ENCODE measurements around the gene PID1.

PID1 gene

GRCh38 chr2:229071292-229071976, 199.7 kb downstream of the PID1 start:
- no peak for DNase-seq
- H3K9me3 ChIP-seq (ENCODE audit: severe bottlenecking): no peaks in the 10 kb centered on the region

DNA sequence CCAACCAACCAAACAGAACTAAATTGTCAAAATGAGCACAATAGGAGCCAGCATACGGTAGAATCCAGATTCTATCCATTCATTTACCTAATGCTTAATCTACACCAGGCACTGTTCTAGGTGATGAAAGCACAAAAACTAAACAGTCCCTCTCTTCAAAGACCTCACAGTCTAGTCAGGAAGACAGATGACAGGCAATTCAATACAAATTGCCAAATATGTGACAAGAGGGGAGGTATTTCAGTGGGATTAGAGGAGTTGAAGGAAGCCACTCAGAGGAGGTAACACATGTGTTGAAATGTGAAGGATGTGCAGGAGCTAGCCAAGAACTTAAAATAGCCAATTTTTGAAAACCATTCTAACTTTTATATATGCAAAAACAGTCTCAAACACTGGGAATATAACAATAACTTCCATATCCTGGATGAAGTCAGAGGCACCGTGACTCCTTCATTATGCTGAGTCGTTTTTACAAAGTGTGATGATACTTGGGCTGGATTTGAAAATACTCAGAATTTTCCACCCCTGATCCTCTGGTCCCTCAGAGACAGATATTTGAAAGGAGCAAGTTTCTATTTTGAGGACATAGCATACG, 204.9 kb downstream of the PID1 start:
- TF ChIP-seq, protein P1, sequence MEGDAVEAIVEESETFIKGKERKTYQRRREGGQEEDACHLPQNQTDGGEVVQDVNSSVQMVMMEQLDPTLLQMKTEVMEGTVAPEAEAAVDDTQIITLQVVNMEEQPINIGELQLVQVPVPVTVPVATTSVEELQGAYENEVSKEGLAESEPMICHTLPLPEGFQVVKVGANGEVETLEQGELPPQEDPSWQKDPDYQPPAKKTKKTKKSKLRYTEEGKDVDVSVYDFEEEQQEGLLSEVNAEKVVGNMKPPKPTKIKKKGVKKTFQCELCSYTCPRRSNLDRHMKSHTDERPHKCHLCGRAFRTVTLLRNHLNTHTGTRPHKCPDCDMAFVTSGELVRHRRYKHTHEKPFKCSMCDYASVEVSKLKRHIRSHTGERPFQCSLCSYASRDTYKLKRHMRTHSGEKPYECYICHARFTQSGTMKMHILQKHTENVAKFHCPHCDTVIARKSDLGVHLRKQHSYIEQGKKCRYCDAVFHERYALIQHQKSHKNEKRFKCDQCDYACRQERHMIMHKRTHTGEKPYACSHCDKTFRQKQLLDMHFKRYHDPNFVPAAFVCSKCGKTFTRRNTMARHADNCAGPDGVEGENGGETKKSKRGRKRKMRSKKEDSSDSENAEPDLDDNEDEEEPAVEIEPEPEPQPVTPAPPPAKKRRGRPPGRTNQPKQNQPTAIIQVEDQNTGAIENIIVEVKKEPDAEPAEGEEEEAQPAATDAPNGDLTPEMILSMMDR (IDR thresholded peaks at IDR 0.05; ENCODE audit: low read depth, low read length): no peak
- Histone ChIP-seq H3K9me3 (ENCODE audit: severe bottlenecking) (no peaks in the 10 kb centered on the region), H3K27me3 (ENCODE audit: insufficient read depth, low read depth, severe bottlenecking) (peaks cover 39% of the 10 kb centered on the region), H3K4me3 (ENCODE audit: low read depth, low read length) (no peak overlapping the region), H3K27ac (no peak overlapping the region), H3K36me3 (no peaks in the 10 kb centered on the region)
- no peak for DNase-seq

More at GRCh38 chr2:229071292-229071976, 199.7 kb downstream of the PID1 start:
- Histone ChIP-seq H3K36me3 (no peaks in the 10 kb centered on the region), H3K27me3 (ENCODE audit: insufficient read depth, low read depth, severe bottlenecking) (peaks cover 66% of the 10 kb centered on the region), H3K4me3 (ENCODE audit: low read depth, low read length) (no peak overlapping the region), H3K27ac (no peak overlapping the region)
- TF ChIP-seq, protein P1 (IDR thresholded peaks at IDR 0.05; ENCODE audit: low read depth, low read length): no peak

DNA sequence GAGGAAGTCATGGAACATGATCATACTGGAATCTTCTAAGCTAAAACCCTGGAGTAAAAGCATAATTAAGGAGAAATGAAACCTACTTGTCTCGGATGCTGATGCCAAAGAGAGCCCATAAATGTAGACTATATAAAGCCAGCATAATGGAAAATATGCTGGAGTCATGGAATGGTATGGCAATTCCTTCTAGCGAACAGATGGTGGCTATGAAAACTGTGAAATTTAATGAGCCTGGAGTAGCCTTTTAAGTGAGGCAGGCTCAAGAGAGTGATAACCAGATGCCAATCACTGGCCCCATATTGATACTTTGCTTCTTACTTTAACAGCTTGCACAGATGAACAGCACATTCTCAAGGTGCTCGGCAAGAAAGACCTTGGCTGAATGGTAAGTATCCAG, 206.3 kb downstream of the PID1 start:
- Histone ChIP-seq H3K27ac (no peak overlapping the region), H3K27me3 (ENCODE audit: insufficient read depth, low read depth, severe bottlenecking) (peaks cover 37% of the 10 kb centered on the region), H3K4me3 (ENCODE audit: low read depth, low read length) (no peak overlapping the region), H3K9me3 (ENCODE audit: severe bottlenecking) (no peaks in the 10 kb centered on the region), H3K36me3 (no peaks in the 10 kb centered on the region)
- TF ChIP-seq, protein P1 (IDR thresholded peaks at IDR 0.05; ENCODE audit: low read depth, low read length): no peak
- DNase-seq: no peak

GRCh38 chr2:229060147-229060546, 210.9 kb downstream of the PID1 start:
- no peak overlapping the region for H3K4me3 ChIP-seq (ENCODE audit: low read depth, low read length)
- no peaks in the 10 kb centered on the region for H3K36me3 ChIP-seq
- DNase-seq: no peak
- no peaks in the 10 kb centered on the region for H3K9me3 ChIP-seq (ENCODE audit: severe bottlenecking)
- no peak overlapping the region for H3K27ac ChIP-seq
- H3K27me3 ChIP-seq (ENCODE audit: insufficient read depth, low read depth, severe bottlenecking): peaks cover 40% of the 10 kb centered on the region
- TF ChIP-seq, protein P1 (IDR thresholded peaks at IDR 0.05; ENCODE audit: low read depth, low read length): no peak

DNA sequence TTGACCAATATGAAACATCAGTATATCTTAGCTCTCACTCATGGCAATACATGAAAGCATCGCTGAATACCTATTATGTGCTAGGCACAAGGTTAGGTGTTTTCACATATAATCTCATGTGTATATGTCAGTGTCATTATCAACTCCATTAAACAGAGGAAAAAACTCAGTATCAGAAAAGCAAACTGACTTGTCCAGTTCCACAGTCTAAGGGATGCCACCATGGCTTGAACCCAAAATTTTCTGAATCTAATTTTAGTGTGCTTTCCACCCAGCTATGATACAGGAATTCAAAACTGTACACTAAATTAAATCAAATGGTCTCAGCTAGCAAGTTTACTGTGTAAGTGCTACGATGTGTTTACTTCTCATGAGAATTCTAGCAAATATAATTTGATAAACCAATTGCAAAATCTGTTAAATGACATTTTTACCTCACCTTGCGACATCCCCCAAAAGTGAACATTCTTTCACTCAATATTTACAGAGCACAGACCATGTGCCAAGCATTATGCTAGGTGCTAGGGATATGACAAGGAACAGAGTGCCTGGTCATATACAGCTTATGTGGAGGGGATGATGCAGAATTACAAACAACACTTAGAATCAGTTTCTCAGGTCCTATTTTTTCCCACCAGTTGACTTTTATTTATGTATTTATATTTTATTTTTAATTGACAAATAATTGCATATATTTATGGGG, 211.6 kb downstream of the PID1 start:
- Histone ChIP-seq H3K27ac (no peak overlapping the region), H3K36me3 (no peaks in the 10 kb centered on the region), H3K4me3 (ENCODE audit: low read depth, low read length) (no peak overlapping the region), H3K27me3 (ENCODE audit: insufficient read depth, low read depth, severe bottlenecking) (peaks cover 44% of the 10 kb centered on the region), H3K9me3 (ENCODE audit: severe bottlenecking) (no peaks in the 10 kb centered on the region)
- TF ChIP-seq, protein P1 (IDR thresholded peaks at IDR 0.05; ENCODE audit: low read depth, low read length): no peak
- DNase-seq: no peak
